Endometrial microvascular endothelial cells (primary cell): ENCODE measurements around the gene AZIN2. TPM values are rescaled to one million over a fixed set of nuclear protein-coding genes. Genes with fewer than 3 reads are reported as not detected.
"Not testable (repeated sequence)": the region's sequence is repeated elsewhere in the genome, so short reads cannot be mapped to it uniquely, and the experiment has no call there.

Experiments used
- in situ Hi-C: cut with HindIII; loops from 2 replicates; pipeline ENCODE4 v1.10.0; 2017; ENCODE audit warnings: low sequenced_read_pairs, low pct_unique_long_range_greater_than_20kb; ENCODE audit errors: inconsistent ontology term
- total RNA-seq: library from RNA; depleted of rRNA; stranded (reverse); fragments of >200 nt; gene quantifications from one replicate; pipeline ENCODE4 v1.2.3, GENCODE V29; 2015; ENCODE audit errors: inconsistent ontology term

The AZIN2 gene
- total RNA-seq, 1 donor from 2014 or later = not detected

DNA sequence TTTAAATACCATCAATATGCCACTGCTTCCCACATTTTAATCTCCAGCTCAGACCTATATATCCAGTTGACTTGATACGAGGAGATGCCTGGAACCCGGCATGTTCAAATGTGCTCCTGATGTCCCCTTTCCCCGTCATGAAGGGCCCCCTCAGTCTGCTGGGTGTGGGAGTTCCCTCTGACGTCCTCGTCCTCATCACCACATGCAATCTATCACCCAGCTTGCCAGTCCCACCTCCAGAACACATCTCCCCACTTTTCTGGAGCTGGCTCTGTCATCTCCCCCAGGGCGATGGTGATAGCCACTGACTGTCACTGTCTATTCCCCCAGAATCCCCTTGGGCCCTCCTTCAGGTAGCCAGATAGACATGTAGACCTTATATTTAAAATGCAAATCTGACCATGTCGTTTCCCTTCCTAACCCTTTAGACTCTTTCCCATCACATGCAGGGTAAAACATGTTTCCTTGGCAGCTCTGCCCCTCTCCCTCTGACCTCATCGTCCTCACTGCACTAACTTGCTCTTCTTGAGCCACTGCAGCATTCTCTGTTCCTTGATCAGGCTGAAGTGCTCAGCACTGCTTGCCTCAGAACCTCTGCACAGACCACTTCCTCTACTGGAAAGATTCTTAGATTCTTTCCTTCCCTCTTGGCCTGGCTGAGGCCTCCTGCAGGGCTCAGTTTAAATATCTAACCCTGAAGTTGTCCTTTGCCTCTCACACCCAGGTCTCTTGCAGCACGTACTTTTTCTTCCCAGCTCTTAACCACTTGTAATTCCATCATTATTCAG lies 7.4 kb downstream of the AZIN2 start:
- in situ Hi-C loops = no loop called here

DNA sequence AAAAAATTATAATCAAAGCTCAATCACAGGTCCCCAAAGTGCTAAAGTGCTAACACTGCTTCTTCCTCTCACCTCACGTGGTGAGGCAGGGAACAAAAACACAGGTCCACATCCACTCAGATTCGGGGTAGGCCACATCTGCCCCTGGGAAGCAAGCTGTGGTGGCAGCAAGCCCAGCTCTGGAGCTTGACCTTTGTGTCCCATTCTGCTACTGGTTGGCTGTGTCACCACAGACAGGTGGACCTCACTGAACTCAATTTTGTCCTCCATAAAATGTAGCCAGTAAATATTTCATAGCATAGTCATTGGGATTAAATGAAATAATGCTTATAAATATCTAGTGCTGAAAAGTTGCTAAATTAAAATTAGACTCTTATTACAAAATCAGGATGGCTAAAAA lies 8.5 kb downstream of the AZIN2 start:
- in situ Hi-C loops = no loop called here

DNA sequence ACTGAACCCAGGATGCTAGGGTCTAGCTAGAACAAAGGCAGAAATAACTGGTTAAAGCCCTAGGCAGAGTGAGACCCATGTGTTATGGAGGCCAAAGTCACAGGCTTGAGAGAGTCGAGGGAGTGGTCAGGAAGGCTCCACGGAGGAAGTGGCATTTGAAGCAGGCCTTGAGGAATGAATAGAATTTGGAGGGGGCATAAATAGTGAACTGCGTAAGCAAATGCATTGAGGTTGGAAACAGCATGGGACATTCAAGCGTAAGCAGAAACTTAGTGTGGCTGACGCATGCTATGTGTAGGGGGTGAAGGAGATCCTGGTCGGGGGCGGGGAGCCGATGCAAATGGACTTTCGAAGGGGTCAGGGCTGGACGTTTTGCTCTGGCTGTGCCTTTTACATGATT lies 11.5 kb downstream of the AZIN2 start:
- in situ Hi-C loops = no loop called here

DNA sequence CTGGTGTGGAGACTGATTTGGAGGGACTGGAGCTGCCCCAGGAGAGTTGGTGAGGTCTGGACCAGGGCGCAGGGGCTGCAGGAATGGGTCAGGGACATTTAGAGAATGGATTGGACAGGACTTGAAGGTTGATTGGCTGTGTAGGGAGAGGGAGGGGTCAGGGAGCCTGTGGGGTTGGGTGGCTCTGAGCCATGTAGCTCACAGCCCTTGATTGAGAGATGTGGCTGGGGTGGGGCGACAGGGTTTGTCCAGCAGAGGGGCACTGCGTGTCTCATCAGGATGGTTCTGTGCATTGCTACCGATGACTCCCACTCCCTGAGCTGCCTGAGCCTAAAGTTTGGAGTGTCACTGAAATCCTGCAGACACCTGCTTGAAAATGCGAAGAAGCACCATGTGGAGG lies 12.1 kb downstream of the AZIN2 start:
- in situ Hi-C loops = no loop called here

DNA sequence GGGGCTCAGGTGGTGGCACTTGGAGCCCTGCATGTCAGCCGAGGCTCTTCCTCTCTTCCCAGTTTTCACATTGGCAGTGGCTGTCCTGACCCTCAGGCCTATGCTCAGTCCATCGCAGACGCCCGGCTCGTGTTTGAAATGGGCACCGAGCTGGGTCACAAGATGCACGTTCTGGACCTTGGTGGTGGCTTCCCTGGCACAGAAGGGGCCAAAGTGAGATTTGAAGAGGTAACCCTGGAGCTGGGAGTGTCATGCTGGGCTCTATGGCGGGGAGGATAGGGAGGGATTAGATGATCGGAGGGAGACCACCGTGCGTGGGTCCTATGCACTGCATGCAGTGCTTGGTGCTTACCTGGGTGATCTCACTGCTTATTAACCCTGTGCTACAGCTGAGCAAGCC lies 13.5 kb downstream of the AZIN2 start:
- in situ Hi-C loops = no loop called here

GRCh38 chr1:33094971-33095604 lies 14.1 kb downstream of the AZIN2 start:
- in situ Hi-C loops = no loop called here

- in situ Hi-C loops = no loop called here
These were observed 15.5 kb downstream of the AZIN2 start for GRCh38 chr1:33096363-33097005.

DNA sequence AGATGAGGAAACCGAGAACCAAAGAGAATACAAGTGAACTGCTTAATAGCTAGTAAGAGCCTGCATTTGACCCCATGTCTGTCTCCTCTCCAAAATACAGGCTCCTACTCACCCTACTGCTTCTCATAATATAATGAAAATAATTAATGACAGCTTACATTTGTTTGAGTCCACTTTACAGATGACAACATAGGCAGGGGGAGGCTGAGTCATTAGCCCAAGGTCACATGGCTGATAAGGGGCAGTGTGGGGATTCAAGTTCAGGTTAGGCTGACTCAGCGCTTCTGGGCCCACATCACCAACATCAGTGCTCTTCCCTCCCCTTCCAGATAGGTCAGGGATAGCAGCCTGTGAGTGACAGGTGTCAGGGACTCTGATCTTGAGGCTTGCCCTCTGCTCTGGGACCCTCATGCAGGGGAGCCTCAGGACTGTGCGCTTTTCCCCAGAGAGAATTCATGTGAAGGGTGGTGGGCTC lies 16.2 kb downstream of the AZIN2 start:
- in situ Hi-C loops = no loop called here

GRCh38 chr1:33097762-33098161 lies 16.8 kb downstream of the AZIN2 start:
- in situ Hi-C loops = no loop called here

GRCh38 chr1:33098371-33098770 lies 17.4 kb downstream of the AZIN2 start:
- in situ Hi-C loops = no loop called here

DNA sequence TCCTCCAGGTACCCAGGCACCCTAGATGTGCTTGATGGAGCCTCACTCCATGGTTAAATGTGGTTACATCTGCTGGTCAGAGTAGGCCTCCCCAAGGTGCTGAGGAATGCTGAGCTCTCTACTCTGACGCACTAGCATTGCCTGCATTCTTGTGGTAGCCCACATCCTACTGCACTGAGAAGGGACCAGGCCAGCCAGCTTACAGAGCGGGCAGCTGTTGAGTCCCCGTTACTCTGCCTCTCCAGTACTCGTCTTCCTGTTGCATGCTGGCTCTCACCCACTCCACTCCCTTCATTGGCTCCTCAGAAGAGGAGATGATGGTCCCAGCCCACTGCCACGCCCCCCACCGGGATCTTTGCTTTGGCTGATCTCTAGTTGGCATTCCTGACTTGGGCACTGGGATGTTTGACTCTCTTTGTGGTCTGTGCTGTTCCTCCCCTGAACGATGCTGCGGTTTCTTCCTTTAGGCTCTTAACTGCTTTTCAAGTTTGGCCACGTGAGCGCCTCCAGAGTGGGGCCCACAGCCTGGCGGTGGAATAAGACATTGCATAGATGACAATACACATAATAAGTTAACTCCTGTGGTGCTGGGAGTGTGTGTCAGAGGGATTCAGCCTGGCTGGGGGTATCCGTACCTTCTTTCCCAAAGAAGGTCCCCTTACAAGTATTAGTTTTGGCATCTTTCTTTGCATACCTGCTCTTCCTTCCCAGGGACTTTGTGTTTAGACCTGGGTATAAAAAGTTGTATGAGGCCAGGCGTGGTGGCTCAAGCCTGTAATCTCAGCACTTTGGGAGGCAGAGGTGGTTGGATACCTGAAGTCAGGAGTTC lies 18.6 kb downstream of the AZIN2 start:
- in situ Hi-C loops = no loop called here

- in situ Hi-C loops = not testable (repeated sequence)
These were observed 19.1 kb downstream of the AZIN2 start for GRCh38 chr1:33100119-33100415.

DNA sequence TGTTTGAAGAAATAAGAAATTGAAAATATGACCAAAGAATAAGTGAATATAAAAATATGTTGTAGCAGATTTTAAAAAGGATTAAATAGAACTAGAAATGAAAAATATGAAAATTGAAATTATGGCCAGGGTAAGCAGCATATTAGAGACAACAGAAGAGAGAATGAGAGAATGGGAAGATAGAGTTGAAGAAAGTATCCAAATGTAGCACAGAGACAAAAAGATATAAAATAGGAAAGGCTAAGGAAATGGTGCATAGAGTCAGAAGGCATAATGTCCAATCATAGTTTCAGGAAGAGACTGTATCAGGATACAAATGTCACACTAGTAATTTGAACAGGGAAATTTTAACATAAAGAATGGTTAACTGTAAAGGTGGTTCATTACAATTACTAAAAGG lies 29.5 kb downstream of the AZIN2 start:
- in situ Hi-C loops = no loop called here

GRCh38 chr1:33111965-33112364 lies 31.0 kb downstream of the AZIN2 start:
- in situ Hi-C loops = no loop called here

DNA sequence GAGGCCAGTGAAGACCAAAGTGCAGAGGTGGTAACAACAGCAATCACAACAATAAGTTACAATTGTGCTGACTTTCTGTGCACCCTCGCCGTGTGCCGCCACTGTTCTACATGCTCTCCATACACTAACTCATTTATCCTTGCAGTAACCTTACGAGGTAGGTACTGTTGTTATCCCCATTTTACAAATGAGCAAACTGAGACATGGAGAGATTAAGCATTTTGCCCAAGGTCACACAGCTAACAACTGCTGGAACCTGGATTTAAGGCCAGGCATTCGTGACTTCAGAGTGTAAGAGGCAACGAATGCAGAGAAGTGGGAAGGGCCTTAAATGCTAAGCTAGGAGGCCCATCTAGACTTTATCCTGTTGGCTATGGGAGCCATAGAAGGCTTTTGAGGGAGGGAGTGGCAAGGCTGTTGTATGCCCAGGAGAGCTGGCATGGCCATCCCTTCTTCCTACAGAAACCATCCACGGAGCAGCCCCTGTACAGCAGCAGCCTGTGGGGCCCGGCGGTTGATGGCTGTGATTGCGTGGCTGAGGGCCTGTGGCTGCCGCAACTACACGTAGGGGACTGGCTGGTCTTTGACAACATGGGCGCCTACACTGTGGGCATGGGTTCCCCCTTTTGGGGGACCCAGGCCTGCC lies 36.6 kb downstream of the AZIN2 start:
- in situ Hi-C loops = no loop called here

DNA sequence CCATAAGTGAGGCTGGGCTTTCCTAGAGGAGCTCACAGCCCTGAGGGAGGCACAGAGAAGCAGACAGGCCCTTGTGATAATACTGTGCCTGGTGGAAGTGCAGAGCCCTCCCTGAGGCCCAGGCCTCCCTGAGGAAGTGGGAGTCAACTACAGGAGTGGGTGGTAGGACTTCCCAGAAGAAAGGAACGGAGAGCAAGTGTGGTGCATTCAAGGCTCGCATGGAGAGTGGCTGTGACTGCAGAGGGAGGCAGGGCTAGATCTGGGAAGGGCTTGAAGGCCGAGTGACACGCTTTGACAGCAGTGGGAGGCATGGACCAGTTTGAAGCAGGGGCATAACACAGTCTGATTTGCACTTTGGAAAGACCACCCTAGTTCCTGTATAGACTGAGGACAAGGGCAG lies 37.3 kb downstream of the AZIN2 start:
- in situ Hi-C loops = no loop called here

- in situ Hi-C loops = no loop called here
These were observed 38.1 kb downstream of the AZIN2 start for GRCh38 chr1:33119050-33119449.

DNA sequence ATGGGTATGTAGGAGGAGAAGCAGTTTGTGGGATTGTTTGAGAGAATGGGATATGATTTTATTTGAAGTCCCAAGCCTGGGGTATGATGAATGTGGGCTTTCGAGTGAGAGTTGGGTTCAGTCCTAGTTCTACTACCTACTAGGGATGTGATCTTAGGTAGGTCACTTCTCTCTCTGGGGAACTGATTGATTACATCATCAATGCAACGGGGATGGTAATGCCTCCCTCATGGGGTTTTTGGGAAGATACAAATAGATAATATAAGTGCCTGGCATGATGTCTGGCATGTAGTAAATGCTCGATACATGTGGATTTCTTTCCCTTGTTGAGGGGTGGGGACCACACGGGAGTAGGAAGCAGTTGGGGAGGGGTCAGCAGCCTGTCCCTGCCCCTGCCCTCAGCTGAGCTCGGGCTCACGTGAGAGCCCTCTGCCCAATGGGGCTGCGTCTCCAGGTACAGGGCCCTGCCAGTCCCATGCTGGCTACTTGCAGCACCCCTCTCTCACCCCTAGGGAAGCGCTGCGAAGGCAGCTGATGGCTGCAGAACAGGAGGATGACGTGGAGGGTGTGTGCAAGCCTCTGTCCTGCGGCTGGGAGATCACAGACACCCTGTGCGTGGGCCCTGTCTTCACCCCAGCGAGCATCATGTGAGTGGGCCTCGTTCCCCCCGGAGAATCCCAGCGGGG lies 38.7 kb downstream of the AZIN2 start:
- in situ Hi-C loops = no loop called here
